Measurements from ENCODE around the gene ZDHHC17. TPM values are rescaled to one million over a fixed set of nuclear protein-coding genes. Genes with fewer than 3 reads are reported as not detected.
A peak's percentile ranks its signal among the peaks of the same experiment; 100 is the strongest.

Gene ZDHHC17
- total and polyA plus RNA-seq, 12 donors, result 6.8 to 28.0 (median 21.5) TPM

DNA sequence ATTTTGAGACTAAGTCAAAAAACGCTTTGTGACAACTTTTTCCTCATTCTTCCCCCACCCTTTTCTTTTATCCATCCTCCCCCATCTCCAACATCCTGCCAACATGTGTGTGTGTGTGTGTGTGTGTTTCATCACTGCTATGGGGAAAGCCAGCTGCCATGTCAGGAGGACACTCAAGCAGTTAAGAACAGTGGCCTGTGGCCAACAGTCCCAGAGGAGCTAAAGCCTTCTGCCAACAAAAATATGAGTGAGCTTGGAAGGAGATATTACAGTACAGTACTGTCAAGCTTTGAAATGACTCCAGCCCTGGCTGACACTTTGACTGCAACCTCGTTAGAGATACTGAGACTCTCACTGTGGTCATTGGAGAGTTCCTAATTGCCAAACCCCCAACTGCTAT lies 119.9 kb downstream of the ZDHHC17 start:
- Histone ChIP-seq H3K4me1 (peaks cover 0 to 19% (median 11%) of the 10 kb centered on the region in 9 donors), H3K4me3 (no peak overlapping the region), H3K27me3 (peaks cover 0 to 14% (median 0%) of the 10 kb centered on the region in 7 donors), H3K36me3 (no peaks in the 10 kb centered on the region), H3K9me3 (peaks cover 0 to 14% (median 0%) of the 10 kb centered on the region in 11 donors), H3K27ac (no peak overlapping the region)
- WGBS, 2 donors, result 34 to 39% methylated on average over 2 of the region's 2 CpGs
- TF ChIP-seq, protein P1, sequence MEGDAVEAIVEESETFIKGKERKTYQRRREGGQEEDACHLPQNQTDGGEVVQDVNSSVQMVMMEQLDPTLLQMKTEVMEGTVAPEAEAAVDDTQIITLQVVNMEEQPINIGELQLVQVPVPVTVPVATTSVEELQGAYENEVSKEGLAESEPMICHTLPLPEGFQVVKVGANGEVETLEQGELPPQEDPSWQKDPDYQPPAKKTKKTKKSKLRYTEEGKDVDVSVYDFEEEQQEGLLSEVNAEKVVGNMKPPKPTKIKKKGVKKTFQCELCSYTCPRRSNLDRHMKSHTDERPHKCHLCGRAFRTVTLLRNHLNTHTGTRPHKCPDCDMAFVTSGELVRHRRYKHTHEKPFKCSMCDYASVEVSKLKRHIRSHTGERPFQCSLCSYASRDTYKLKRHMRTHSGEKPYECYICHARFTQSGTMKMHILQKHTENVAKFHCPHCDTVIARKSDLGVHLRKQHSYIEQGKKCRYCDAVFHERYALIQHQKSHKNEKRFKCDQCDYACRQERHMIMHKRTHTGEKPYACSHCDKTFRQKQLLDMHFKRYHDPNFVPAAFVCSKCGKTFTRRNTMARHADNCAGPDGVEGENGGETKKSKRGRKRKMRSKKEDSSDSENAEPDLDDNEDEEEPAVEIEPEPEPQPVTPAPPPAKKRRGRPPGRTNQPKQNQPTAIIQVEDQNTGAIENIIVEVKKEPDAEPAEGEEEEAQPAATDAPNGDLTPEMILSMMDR (IDR thresholded peaks at IDR 0.05), result no peak
- ATAC-seq (peak; percentile 54 to 83 (median 66)), DNase-seq (peak; percentile 62 to 85)
- intact Hi-C loops (cut with DNase I), result loop anchor here in 1 of 10 donors (5.0 kb wide), 1 partner anchor 38 kb away; no protein-coding TSS in a partner anchor

DNA sequence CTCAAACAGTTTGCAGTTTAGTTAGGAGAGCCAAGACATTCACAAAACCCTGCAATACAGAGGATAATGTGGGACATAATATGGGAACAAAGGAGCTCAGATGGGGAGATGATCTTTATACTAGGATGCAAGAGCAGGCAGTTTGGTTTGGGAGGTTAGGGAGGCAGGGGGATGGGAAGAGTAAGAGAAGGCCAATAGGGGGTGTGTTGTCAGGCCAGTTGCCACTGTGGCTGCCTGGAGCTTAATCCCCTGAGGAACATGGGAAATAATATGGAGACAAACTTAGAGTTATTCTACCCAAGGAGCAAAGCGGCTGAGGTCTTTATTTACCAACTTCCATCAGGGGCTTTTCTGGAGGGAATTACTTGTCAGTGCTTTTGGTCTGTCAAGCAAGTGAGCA lies 124.9 kb downstream of the ZDHHC17 start:
- WGBS, 2 donors, result 95 to 98% methylated on average over 1 of the region's 1 CpG

DNA sequence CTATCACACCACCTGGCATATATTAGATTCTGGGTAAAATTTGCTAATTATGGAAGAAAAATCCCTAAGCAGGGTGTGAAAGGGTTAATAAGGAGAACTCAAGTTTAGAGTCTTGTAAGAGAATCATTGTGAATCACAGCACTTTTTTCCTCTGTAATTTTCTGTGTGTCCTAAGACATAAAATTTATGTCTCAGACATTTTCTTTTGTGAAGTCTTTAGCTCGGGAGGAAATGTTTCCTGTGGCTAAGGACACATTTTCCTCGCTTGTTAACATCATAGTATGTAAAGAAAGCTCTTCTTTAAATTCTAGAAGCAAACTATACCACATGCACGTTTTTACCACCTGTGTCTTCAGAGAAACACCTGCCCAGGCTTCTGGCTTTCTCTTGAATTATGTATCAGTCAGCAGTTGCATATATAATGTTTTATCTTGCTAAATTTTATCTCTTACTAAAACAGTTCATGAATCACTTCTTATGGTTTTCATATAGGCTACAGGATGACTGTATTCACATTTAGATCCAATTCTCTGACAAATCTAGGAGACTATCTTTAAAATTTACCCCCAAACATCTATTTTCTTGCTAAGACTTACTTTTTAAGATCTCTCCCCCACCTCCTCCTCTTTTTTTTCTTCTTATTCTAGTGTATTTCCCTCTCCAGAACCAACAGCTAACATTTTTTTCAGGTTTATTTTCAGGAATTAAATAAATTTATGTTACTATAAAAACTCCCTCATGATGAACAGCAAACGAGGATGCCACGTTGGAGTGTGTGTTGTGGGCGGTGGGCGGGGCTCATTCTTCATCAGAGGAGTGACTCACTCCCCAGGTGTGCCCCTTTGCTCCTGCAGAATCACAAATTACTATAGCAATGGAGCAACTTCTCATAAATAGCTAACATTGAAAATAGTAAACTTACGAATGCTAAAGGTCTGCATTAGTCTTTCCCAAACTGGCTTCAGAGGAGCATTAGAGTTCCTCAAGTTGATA lies 126.5 kb downstream of the ZDHHC17 start:
- TF ChIP-seq, protein P1 (IDR thresholded peaks at IDR 0.05), result no peak
- WGBS, 2 donors, result 61 to 71% methylated on average over 8 of the region's 8 CpGs
- Histone ChIP-seq H3K27ac (no peak overlapping the region), H3K27me3 (no peaks in the 10 kb centered on the region), H3K9me3 (peaks cover 0 to 20% (median 7%) of the 10 kb centered on the region in 11 donors), H3K4me3 (no peak overlapping the region), H3K4me1 (no peaks in the 10 kb centered on the region), H3K36me3 (no peaks in the 10 kb centered on the region)
- no peak for DNase-seq
- intact Hi-C loops (cut with DNase I), result no loop called here
- no peak for ATAC-seq

More for the DNA sequence above, 124.9 kb downstream of the ZDHHC17 start:
- Histone ChIP-seq H3K4me3 (no peak overlapping the region), H3K9me3 (peaks cover 0 to 9% (median 0%) of the 10 kb centered on the region in 11 donors), H3K36me3 (no peaks in the 10 kb centered on the region), H3K27ac (no peak overlapping the region), H3K27me3 (no peaks in the 10 kb centered on the region), H3K4me1 (peaks cover 0 to 5% (median 0%) of the 10 kb centered on the region in 9 donors)
- ATAC-seq, result no peak
- intact Hi-C loops (cut with DNase I), result no loop called here
- no peak for DNase-seq
- TF ChIP-seq, protein P1 (IDR thresholded peaks at IDR 0.05), result no peak

DNA sequence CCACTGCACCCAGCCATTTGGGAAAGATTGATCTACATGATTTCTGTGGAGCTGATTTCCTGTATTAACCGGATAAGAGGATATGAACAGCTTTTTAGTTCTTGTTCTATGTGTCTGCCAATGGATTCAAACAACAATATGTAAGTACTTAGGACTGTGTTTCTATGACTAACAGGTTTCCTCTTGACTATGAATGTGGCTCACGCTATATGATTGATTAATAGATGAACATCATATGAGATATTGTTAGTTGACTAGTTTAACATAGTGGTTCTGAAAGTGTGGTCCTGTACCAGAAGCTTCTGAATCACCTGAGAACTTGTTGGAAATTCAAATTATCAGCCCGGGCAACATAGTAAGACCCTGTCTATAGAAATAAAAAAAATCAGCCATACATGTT lies 127.7 kb downstream of the ZDHHC17 start:
- H3K4me3 ChIP-seq, result no peak overlapping the region
- no peaks in the 10 kb centered on the region for H3K27me3 ChIP-seq
- ATAC-seq (no peak), DNase-seq (no peak)
- H3K4me1 ChIP-seq, result no peaks in the 10 kb centered on the region
- intact Hi-C loops (cut with DNase I), result no loop called here
- TF ChIP-seq, protein P1 (IDR thresholded peaks at IDR 0.05), result no peak
- WGBS, 2 donors, result 88 to 93% methylated on average over 3 of the region's 3 CpGs
- H3K9me3 ChIP-seq, result peaks cover 0 to 20% (median 7%) of the 10 kb centered on the region in 11 donors
- H3K27ac ChIP-seq, result no peak overlapping the region
- no peaks in the 10 kb centered on the region for H3K36me3 ChIP-seq
